ENCODE data around the gene RPL5.

DNA sequence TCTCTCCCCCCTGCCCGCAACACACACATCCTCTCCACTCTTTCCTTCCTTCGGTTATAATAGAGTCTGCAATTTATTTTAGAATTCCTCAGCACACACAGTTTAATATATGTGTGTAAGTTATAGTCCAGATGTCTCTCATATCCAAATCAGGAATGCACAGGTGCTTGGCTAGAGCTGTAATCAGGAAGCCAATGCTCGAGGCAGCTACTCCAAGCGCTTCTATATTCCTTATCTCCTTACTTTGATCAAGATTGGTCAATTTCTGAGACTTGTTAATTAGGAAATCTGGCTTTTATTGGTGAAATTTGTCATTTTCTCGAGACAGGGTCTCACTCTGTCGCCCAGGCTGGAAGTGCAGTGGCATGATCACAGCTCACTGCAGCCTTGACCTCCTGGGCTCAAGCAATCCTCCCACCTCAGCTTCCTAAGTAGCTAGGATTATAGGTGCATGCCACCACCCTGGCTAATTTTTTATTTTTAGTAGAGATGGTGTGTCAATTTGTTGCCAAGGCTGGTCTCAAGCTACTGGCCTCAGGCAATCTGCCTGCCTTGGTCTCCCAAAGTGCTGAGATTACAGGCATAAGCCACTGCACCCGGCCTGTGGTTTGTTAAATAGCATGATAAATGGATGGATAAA lies 27.7 kb downstream of the RPL5 start:
- TF ChIP-seq, protein P1, sequence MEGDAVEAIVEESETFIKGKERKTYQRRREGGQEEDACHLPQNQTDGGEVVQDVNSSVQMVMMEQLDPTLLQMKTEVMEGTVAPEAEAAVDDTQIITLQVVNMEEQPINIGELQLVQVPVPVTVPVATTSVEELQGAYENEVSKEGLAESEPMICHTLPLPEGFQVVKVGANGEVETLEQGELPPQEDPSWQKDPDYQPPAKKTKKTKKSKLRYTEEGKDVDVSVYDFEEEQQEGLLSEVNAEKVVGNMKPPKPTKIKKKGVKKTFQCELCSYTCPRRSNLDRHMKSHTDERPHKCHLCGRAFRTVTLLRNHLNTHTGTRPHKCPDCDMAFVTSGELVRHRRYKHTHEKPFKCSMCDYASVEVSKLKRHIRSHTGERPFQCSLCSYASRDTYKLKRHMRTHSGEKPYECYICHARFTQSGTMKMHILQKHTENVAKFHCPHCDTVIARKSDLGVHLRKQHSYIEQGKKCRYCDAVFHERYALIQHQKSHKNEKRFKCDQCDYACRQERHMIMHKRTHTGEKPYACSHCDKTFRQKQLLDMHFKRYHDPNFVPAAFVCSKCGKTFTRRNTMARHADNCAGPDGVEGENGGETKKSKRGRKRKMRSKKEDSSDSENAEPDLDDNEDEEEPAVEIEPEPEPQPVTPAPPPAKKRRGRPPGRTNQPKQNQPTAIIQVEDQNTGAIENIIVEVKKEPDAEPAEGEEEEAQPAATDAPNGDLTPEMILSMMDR (IDR thresholded peaks at IDR 0.05 in 4 of 5, conservative IDR thresholded peaks at IDR 0.05 in 1 of 5) = no peak
- TF ChIP-seq POLR2A (IDR thresholded peaks at IDR 0.05) = no peak

All from gastrocnemius medialis (tissue), 4 donors.